Gastrocnemius medialis (tissue), 4 donors: ENCODE data around the gene TERF2IP. TPM values are rescaled to one million over a fixed set of nuclear protein-coding genes. Genes with fewer than 3 reads are reported as not detected.

Experiments
- ATAC-seq, 2 donors: fragments of 150-250 bp; one replicate each; pipeline ENCODE4 v1.9.1; 2016
- DNase-seq, 2 donors: peaks; one replicate each; pipeline ENCODE4 v3.0.0-alpha.2; 2019
- H3K27ac ChIP-seq, 4 donors: fragments of 200-600 bp; sonication (generic); 1 replicate in 1 of 4; 2 replicates in 3 of 4; pipeline ENCODE4 v1.5.1; 2016 to 2018; ENCODE audit warnings: mild to moderate bottlenecking in 2 of 4, moderate library complexity in 1 of 4
- H3K27me3 ChIP-seq, 3 donors: fragments of 200-600 bp; sonication (generic) in 2 of 3; 1 replicate in 1 of 3; 2 replicates in 2 of 3; pipeline versions ENCODE4 v1.5.1 to v1.6.0; 2016 to 2019; ENCODE audit warnings: mild to moderate bottlenecking in 1 of 3, moderate library complexity in 1 of 3
- H3K36me3 ChIP-seq, 2 donors: fragments of 200-600 bp; sonication (generic) in 1 of 2; one replicate each; pipeline ENCODE4 v1.5.1; 2017 to 2018
- H3K4me1 ChIP-seq, 2 donors: fragments of 200-600 bp; sonication (generic) in 1 of 2; one replicate each; pipeline ENCODE4 v1.5.1; 2016 to 2017; ENCODE audit warnings: mild to moderate bottlenecking in 2 of 2
- H3K4me3 ChIP-seq, 4 donors: fragments of 200-600 bp; sonication (generic) in 3 of 4; 1 replicate in 1 of 4; 2 replicates in 3 of 4; pipeline ENCODE4 v1.5.1; 2016 to 2019; ENCODE audit warnings: mild to moderate bottlenecking in 2 of 4
- H3K9me3 ChIP-seq, 3 donors: fragments of 200-600 bp; sonication (generic) in 2 of 3; 1 replicate in 1 of 3; 2 replicates in 2 of 3; pipeline ENCODE4 v1.5.1; 2016 to 2019
- CTCF ChIP-seq, 5 experiments: fragments of 450-650 bp in 3 of 5; fragments of 200-600 bp in 2 of 5; sonication (generic) in 2 of 5; IDR thresholded peaks in 4 of 5; conservative IDR thresholded peaks in 1 of 5; 1 replicate in 4 of 5; 2 replicates in 1 of 5; pipeline ENCODE4 v1.5.1; 2016 to 2019; ENCODE audit warnings: antibody characterized with exemption in 5 of 5, mild to moderate bottlenecking in 3 of 5, moderate library complexity in 3 of 5
- POLR2A ChIP-seq, 2 donors: fragments of 450-650 bp; IDR thresholded peaks; one replicate each; pipeline ENCODE4 v1.6.1; 2017; ENCODE audit warnings: antibody characterized with exemption in 2 of 2, mild to moderate bottlenecking in 2 of 2, moderate library complexity in 2 of 2
- in situ Hi-C, 4 donors: fragments of 200-750 bp; cut with MboI; loops; one replicate each; pipeline versions ENCODE4 v1.15.0 to v1.8.0; 2017; ENCODE audit warnings: low sequenced_read_pairs in 4 of 4
- intact Hi-C: fragments of 100-400 bp; cut with DNase I; formaldehyde crosslinking; loops from one replicate; pipeline ENCODE4 v1.15.1; 2023; ENCODE audit warnings: low total_unique reads
- total RNA-seq, 4 donors: library from RNA; depleted of rRNA; stranded (reverse); fragments of >200 nt; gene quantifications; one replicate each; pipeline versions ENCODE4 v1.1.0 to v1.2.3, GENCODE V29; 2016

Gene TERF2IP
- total RNA-seq, 4 donors from 2014 or later: 44.5 to 73.6 (median 69.7) TPM

- DNase-seq (no peak), ATAC-seq (no peak)
- Histone ChIP-seq H3K27ac (no peak overlapping the region), H3K27me3 (no peaks in the 10 kb centered on the region), H3K9me3 (no peaks in the 10 kb centered on the region), H3K4me1 (no peaks in the 10 kb centered on the region), H3K36me3 (peaks cover 3 to 85% of the 10 kb centered on the region in 2 donors), H3K4me3 (no peak overlapping the region)
- intact Hi-C loops (no loop called here), in situ Hi-C loops (loop anchor here in 1 of 4 donors (25.0 kb wide), 1 partner anchor 1573 kb away; the partner anchor contains the start of genes MON1B and SYCE1L)
- TF ChIP-seq POLR2A (IDR thresholded peaks at IDR 0.05): no peak
- TF ChIP-seq CTCF (IDR thresholded peaks at IDR 0.05 in 4 of 5, conservative IDR thresholded peaks at IDR 0.05 in 1 of 5): no peak
Observed at GRCh38 chr16:75614066-75614897, 33.3 kb upstream of the TERF2IP start.

GRCh38 chr16:75615619-75616018 is 32.0 kb upstream of the TERF2IP start:
- Histone ChIP-seq H3K36me3 (peaks cover 3 to 83% of the 10 kb centered on the region in 2 donors), H3K9me3 (no peaks in the 10 kb centered on the region), H3K27me3 (no peaks in the 10 kb centered on the region), H3K4me3 (no peak overlapping the region), H3K27ac (no peak overlapping the region), H3K4me1 (no peaks in the 10 kb centered on the region)
- intact Hi-C loops: loop anchor here (5.0 kb wide), 1 partner anchor 33 kb away; no protein-coding TSS in a partner anchor
- DNase-seq: no peak
- in situ Hi-C loops: loop anchor here in 1 of 4 donors (25.0 kb wide), 1 partner anchor 1572 kb away; the partner anchor contains the start of genes MON1B and SYCE1L
- no peak for ATAC-seq
- TF ChIP-seq POLR2A (IDR thresholded peaks at IDR 0.05): no peak
- no peak for TF ChIP-seq CTCF (IDR thresholded peaks at IDR 0.05 in 4 of 5, conservative IDR thresholded peaks at IDR 0.05 in 1 of 5)

- ATAC-seq: no peak
- H3K36me3 ChIP-seq: peaks cover 3 to 73% of the 10 kb centered on the region in 2 donors
Observed at GRCh38 chr16:75616521-75617010, 31.0 kb upstream of the TERF2IP start.

GRCh38 chr16:75617121-75617520 is 30.5 kb upstream of the TERF2IP start:
- no peak overlapping the region for H3K4me3 ChIP-seq
- H3K27me3 ChIP-seq: no peaks in the 10 kb centered on the region
- H3K27ac ChIP-seq: no peak overlapping the region
- H3K4me1 ChIP-seq: peaks cover 11 to 12% of the 10 kb centered on the region in 2 donors
- TF ChIP-seq CTCF (IDR thresholded peaks at IDR 0.05 in 4 of 5, conservative IDR thresholded peaks at IDR 0.05 in 1 of 5) (no peak), POLR2A (IDR thresholded peaks at IDR 0.05) (no peak)
- ATAC-seq (no peak), DNase-seq (no peak)
- in situ Hi-C loops: loop anchor here in 1 of 4 donors (25.0 kb wide), 1 partner anchor 1570 kb away; the partner anchor contains the start of genes MON1B and SYCE1L
- intact Hi-C loops: loop anchor here (5.0 kb wide), 1 partner anchor 35 kb away; no protein-coding TSS in a partner anchor
- H3K9me3 ChIP-seq: no peaks in the 10 kb centered on the region
- H3K36me3 ChIP-seq: peaks cover 3 to 68% of the 10 kb centered on the region in 2 donors

More at GRCh38 chr16:75616521-75617010, 31.0 kb upstream of the TERF2IP start:
- in situ Hi-C loops (loop anchor here in 1 of 4 donors (25.0 kb wide), 1 partner anchor 1571 kb away; the partner anchor contains the start of genes MON1B and SYCE1L), intact Hi-C loops (loop anchor here (5.0 kb wide), 1 partner anchor 34 kb away; no protein-coding TSS in a partner anchor)
- Histone ChIP-seq H3K4me3 (no peak overlapping the region), H3K9me3 (no peaks in the 10 kb centered on the region), H3K27ac (no peak overlapping the region), H3K27me3 (no peaks in the 10 kb centered on the region), H3K4me1 (peaks cover 5 to 6% of the 10 kb centered on the region in 2 donors)
- no peak for TF ChIP-seq POLR2A (IDR thresholded peaks at IDR 0.05)
- no peak for TF ChIP-seq CTCF (IDR thresholded peaks at IDR 0.05 in 4 of 5, conservative IDR thresholded peaks at IDR 0.05 in 1 of 5)
- no peak for DNase-seq
